NK-92 treated with Interleukin-12 subunit alpha and Interleukin-12 subunit beta, amount 100 ng/mL, for 24 hours (cell line): Measurements from ENCODE around the gene HORMAD1.
"Not testable (repeated sequence)": the region's sequence is repeated elsewhere in the genome, so short reads cannot be mapped to it uniquely, and the experiment has no call there.

Experiments used
- DNase-seq: peaks from one replicate; lab custom pipeline; 2025; lab: John Stamatoyannopoulos, UW

The HORMAD1 gene, protein sequence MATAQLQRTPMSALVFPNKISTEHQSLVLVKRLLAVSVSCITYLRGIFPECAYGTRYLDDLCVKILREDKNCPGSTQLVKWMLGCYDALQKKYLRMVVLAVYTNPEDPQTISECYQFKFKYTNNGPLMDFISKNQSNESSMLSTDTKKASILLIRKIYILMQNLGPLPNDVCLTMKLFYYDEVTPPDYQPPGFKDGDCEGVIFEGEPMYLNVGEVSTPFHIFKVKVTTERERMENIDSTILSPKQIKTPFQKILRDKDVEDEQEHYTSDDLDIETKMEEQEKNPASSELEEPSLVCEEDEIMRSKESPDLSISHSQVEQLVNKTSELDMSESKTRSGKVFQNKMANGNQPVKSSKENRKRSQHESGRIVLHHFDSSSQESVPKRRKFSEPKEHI

DNA sequence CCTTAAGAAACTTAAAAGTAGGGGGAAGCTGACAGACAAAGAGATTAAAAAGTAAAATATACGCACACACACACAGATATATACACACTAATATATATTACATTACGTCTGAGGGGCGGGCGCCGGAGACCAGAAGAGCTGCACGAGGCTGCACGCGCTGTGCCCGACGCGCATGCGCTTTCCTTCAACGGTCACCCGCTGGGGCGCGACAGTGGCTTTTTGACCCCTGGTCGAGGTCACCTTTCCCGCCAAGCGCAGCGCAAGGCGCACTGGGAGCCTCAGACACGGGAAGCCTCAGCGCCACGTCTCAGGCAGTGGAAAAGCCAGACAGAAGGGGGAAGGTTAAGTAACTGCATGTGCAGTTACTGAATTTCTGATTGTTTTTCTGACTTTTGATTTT is at the start of gene HORMAD1:
Gene HORMAD1, minus strand, starts transcription at position 193 of the 400 bp plus-strand sequence. CDS start 1,390 bp downstream, outside the sequence.
- DNase-seq: no peak

DNA sequence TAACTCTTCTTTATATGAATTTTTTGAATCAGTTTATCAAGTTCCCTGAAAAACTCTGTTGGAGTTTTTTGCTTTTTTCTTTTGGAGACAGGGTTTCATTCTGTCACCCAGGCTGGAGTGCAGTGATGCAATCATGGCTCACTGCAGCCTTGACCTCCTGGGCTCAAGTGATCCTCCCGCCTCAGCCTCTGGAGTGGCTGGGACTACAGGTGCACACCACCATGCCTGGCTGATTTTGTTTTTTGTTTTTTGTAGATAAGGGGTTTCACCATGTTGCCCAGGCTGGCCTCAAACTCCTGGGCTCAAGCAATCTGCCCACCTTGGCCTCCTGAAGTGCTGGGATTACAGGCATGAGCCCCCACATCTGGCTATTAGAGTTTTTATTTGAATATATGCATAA is 47.0 kb upstream of the HORMAD1 start:
- not testable (repeated sequence) for DNase-seq

DNA sequence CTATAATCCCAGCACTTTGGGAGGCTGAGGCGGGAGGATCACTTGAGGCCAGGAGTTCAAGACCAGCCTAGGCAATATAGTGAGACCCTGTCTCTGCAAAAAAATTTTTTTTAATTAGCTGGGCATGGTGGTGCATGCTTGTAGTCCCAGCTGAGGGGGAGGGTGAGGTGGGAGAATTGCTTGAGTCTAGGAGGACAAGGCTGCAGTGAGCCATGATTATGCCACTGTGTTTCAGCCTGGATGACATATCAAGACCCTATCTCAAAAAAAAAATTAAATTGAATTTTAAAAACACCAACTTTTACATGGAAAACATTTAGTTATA is 45.2 kb upstream of the HORMAD1 start:
- not testable (repeated sequence) for DNase-seq

DNA sequence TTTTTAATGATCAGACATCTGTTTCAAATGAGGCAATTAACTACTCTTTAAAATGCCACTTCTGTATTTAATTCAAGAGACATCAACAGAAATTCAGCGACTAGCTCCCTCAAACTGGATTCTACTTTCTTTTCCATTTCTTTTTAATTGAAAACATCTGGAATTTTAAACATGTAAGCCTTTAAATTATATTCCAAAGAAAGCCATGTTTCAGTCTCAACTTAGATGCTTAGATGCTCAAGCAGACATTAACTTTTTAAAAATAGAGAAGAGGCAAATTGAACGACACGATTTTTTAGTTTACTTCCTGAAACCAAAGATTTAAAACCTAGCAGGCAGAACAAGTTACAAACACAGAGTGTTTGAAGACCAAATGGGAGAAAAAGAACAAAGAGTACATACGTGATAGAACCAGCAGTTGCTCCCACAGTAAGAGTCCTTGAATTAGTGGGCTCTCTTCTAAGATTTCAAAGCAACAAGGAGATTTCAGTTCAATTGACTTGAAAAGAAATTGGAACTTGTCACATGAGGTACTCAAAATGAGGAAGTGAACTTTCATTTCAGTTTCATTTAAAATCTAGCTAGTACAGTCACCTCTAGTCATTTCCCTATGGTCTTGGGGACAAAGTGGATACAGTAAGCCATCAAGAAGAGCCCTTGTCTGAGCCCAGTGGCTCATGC is 44.7 kb upstream of the HORMAD1 start, which contains the start of gene CTSS:
Gene CTSS, minus strand, starts transcription at position 483 of the 681 bp plus-strand sequence. CDS start 1,015 bp downstream, outside the sequence.
- no peak for DNase-seq

DNA sequence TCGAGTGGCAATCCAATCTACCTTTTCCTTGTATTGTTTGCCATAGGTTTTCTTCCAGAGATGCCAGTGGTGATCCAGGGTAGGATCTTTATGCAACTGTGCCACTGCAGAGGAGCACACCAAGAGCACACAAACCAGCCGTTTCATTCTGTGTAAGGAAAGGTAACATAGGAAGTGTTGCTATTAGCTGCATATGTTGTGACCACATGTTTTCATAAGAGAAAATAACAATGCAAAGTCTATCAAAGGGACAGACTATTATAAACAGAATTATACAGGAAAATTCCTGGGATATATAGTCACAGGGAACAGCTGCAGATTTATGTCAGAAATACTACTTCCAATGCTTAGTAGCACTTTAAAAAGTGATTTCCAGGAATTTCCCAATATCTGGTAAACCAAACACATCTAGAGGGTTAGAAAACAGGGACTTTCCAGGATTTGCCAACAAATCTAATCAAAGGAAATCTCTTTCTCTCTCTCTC is 44.0 kb upstream of the HORMAD1 start:
- no peak for DNase-seq

DNA sequence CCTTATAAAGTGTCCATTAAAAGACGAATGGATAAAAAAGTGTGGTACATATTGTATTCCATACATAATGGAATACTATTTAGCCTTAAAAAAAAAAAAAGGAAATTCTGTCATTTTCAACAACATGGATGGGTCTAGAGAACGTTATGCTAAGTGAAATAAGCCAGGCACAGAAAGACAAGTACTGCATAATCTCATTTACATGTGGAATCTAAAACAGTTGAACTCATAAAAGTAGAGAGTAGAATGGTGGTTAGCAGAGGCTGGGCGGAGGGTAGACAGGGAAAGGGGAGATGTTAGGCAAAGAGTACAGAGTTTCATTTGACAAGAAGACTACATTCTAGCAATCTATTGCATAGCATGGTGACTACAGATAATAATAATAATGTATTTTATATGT is 42.3 kb upstream of the HORMAD1 start:
- DNase-seq: no peak

DNA sequence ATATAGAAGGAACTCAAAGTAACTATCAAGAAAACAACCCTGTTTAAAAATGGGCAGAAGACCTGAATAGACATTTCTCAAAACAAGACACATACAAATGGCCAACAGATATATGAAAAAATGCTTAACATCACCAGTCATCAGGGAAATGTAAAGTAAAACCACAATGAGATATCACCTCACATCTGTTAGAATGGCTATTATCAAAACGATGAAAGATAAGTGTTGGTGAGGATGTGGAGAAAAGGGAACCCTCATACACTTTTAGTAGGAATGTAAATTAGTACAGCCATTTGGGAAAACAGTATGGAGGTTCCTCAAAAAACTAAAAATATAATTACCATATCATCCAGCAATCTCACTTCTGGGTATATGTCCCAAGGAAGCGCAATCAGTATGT is 41.9 kb upstream of the HORMAD1 start:
- no peak for DNase-seq

DNA sequence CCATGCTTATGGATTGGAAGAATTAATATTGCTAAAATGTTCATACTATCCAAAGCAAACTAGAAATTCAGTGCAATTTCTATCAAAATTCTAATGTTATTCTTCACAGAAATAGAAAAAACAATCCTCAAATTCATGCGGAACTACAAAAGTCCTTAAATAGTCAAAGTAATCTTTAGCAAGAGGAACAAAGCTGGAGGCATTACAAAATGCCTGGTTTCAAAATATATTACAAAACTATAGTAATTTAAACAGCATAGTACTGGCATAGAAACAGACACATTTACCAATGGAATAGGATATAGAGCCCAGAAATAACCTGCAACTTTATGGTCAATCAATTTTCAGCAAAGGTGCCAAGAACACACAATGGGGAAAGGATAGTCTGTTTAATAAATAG is 41.1 kb upstream of the HORMAD1 start:
- DNase-seq: no peak

DNA sequence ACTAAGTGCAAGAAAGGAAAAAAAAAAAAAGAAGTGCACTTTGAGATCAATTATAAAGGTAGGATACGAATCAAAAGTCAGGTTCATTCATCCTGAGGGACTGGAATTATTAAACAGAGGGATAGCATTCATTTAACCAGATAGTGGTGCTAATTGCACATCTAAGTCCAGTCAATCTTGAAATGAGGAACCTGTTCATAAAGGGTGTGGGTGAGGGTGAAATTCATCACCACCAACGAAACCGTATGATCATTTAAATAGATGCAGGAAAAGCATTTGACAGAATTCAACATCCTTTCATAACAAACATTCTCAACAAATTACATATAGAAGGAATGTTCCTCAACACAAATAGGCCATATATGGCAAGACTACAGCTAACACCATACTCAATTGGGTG is 39.3 kb upstream of the HORMAD1 start:
- no peak for DNase-seq

DNA sequence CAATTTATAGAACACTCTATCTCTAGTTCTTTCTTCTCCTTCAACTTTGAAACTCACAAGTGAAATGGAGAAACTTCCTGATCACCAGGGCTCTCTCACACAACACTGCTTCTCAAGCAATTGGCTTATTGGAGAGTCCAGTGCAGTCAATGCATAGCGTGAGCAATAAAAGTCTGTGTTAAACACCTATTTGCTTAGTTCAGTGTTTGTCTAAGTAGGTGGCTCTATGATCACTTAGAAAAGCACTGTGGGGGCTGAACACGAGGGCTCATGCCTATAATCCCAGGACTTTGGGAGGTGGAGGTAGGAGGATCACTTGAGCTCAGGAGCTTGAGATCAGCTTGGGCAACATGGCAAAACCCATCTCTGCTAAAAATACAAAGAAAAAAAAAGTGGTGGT is 32.7 kb upstream of the HORMAD1 start:
- DNase-seq: no peak

DNA sequence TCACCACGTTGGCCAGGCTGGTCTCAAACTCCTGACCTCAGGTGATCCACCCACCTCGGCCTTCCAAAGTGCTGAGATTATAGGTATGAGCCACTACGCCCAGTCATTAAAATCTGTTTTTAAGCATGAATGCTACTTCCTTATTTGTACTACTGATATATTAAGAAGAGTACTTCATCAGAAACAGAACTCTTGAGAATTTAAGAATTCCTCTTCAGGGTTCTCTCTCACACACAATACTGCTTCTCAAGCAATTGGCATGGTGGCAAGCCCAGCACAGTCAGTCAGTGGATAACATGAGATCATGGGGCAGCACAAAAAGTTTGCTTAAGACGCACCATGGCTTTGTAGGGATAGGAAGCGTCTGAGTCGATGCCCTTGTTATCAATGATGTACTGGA is 30.7 kb upstream of the HORMAD1 start:
- DNase-seq: no peak

DNA sequence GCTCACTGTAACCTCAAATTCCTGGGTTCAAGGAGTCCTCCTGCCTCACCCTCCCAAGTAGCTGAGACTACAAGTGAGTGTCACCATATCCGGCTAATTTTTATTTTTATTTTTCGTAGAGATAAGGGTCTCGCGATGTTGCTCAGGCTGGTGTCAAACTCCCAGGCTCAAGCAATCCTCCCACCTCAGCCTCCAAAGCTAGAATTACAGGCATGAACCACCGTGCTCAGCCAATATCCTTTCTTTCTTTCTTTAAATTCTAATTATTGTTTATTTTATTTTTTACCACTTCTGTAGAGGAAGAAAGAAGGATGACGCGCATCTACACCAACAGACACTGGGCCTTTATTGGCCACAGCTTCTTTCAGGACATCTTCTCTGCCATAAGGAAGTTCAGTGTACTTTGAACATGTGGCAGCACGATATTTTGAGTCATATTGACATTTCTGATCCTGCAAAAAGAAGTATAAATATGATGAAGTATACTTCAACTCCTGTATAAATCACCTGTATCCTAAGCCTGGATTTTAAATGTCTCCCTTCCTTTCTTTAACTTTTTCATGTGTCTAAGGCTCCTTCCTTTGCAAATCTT is 29.1 kb upstream of the HORMAD1 start:
- DNase-seq: no peak

DNA sequence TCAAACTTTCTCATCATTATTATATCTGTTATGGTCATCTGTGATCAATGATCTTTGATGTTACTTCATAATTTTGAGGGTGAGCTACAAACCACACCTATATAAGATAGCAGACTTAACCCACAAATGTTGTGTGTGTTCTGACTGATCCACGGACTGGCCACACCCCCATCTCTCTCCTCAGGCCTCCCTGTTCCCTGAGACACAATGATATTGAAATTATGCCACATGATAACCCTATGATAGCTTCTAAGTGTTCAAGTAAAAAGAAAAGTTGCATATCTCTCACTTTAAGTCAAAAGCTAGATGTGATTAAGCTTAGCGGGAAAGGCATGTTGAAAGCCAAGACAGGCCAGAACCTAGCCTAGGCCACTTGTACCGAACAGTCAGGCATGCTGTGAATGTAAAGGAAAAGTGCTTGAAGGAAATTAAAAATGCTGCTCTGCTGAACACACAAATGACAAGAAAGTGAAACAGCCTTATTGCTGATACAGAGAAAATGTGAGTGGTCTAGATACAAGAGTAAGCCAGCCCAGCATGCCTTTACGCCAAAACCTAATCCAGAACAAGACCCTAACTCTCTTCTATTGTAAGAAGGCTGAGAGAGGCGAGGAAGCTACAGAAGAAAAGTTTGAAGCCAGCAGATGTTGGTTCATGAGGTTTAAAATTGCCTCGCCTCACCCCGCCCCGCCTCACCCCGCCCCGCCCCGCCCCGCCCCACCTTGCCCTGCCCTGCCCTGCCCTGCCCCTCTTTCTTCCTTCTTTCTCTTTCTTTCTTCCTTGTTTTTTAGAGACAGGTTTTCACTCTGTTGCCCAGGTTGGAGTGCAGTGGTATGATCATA is 28.4 kb upstream of the HORMAD1 start:
- no peak for DNase-seq

DNA sequence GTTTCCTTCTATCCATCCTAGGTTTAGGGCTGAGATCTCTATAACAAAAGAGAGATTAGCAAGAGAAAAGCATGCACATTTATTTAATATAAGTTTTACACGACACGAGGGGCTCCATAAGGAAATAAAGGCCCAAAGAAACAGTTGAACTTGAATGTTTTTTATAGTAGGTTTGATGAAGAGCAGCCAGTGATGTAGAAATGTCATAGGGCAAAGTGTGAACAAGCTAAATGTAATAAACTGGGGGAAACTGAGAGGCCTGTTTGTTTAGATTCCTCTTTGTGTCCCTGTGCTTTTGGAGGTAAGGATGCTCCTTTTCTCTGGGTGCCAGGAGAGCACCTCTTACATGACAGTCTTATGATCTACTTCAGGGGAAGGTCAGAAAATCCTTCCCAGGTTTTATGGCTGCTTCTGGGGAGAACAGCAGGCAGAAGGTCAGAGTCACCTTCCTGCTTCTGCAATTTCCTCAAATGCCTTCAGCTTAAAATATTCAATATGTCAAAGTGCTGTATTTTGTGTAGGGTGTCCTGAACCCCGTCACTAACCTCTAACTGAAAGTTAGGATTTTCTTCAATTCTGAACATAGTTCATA is 9.5 kb upstream of the HORMAD1 start:
- no peak for DNase-seq

DNA sequence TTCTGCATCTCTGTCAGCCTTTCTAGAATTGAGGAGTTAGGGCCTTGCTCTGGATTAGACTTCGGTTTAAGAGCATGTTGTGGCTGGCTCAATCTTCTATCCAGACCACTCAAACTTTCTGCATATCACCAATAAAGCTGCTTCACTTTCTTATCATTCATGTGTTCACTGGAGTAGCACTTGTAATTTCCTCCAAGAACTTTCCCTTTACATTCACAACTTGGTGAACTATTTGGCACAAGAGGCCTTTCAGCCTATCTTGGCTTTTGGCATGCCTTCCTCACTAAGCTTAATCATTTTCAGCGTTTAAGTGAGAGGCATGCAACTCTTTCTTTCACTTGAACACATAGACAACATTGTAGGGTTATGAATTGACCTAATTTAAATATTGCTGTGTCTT is 3.6 kb upstream of the HORMAD1 start:
- DNase-seq: no peak

DNA sequence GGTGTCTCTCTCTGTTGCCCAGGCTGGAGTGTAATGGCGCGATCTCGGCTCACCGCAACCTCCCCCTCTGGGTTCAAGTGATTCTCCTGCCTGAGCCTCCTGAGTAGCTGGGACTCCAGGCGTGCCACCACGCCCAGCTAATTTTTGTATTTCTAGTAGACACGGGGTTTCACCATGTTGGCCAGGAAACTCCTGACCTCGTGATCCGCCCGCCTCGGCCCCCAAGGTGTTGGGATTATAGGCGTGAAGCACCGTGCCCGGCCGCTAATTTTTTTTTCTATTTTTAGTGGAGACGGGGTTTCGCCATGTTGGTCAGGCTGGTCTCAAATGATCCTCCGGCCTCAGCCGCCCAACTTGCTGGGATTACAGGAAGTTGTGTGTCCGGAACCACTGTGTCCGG is 597 bp downstream of the HORMAD1 start:
- no peak for DNase-seq

DNA sequence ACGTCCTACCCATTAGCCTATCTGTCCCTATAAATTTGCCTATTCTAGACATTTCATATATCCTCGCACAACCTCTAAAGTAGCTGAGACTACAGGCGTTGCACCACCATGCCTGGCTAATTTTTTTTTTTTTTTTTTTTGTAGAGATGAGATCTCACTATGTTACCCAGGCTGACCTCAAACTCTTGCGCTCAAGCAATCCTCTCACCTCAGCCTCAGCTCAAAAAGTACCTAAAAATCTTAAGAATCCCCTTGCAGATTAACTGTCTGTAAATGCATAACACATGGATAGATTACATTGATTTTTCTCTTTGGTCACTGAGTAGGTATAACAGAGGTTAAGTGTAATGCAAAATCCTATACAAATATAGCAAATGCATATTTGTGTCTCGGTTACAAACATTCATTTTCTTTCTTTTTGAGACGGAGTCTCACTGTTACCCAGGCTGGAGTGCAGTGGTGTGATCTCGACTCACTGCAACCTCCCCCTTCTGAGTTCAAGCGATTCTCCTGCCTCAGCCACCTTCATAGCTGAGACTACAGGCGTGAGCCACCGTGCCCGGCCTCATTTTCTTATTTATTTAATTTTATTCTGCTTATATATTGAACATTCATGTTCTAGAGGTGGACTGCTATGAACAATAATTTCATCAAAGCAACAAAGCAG is 2.3 kb downstream of the HORMAD1 start:
- no peak for DNase-seq

DNA sequence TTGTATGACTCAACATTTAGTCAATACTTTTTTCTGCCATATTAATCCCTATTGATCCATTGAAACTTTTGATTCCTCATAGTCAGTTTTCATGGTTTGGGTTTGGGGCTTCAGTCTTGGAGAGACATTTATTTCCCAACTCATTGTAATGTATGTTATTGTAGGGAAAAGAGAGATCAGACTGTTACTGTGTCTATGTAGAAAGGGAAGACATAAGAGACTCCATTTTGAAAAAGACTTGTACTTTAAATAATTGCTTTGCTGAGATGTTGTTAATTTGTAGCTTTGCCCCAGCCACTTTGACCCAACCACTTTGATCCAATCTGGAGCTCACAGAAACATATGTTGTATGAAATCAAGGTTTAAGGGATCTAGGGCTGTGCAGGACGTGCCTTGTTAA is 11.7 kb downstream of the HORMAD1 start:
- DNase-seq: not testable (repeated sequence)

DNA sequence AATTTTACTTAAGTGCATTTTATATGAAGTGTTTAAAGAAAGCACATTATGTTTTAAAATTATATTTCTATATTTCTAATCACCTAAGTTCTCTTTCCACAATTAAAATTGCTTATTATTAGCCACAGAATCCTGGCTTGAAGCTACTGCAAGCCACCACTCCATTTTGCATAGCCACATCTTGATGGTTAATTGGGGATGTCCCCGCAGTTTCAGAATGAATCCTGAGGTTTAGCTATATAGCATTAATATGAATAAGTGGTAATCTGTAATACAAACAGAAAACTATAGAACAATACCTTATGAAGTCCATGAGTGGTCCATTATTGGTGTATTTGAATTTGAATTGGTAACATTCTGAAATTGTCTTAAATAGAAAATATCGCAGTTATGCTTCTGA is 12.1 kb downstream of the HORMAD1 start:
- DNase-seq: no peak

DNA sequence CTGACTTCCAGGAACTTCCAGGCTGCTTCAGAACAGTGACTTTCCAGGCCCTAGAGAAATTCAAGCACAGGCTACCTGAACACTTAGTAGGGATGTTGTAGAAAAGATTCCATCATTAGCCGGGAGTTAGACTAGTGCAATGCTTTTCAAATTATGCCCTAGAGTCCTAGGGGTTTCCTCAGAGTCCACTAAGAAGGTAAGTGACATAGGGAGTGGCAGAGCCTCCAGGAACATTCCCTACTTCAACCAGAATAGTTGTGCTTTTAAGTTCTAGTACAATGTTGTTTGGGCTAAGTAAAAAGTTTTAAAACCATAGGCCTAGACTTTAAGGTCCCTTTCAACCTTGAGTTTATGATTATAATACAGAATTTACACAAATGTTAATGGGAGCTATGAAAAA is 14.6 kb downstream of the HORMAD1 start:
- no peak for DNase-seq

DNA sequence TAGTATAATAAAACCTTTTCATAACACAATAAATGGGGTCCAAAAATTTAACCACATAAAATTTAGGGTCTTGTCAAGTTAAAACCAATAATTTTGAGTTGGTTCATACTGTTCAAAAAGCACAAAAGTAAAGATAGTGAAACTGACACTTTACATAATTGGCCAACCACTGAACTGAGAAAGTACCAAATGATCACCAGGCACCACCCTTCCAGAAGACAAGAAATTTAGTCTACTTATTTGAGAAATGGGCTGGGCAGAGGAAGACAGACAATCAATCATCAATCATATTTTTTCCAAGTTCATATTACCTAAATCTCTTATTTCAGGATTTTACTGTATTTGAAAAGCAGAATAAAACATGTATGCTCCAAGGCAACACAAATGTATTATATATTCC is 17.3 kb downstream of the HORMAD1 start:
- no peak for DNase-seq
